Subcutaneous abdominal adipose tissue (tissue), 5 donors: ENCODE results near the gene TPPP.

Experiments
- H3K27ac ChIP-seq: one replicate; pipeline ENCODE4 v1.7.0; 2013; ENCODE audit warnings: low read depth, mild to moderate bottlenecking, inconsistent platforms, low read length, moderate library complexity
- H3K27me3 ChIP-seq, 5 donors: one replicate each; pipeline ENCODE4 v1.7.0; 2013; ENCODE audit warnings: low read length in 5 of 5, inconsistent platforms in 1 of 5; ENCODE audit not compliant: control insufficient read depth in 5 of 5, insufficient read depth in 4 of 5
- H3K36me3 ChIP-seq, 5 donors: one replicate each; pipeline ENCODE4 v1.7.0; 2013; ENCODE audit warnings: low read length in 5 of 5; ENCODE audit not compliant: control insufficient read depth in 5 of 5, insufficient read depth in 5 of 5
- H3K4me1 ChIP-seq, 5 donors: one replicate each; pipeline ENCODE4 v1.7.0; 2013; ENCODE audit warnings: low read length in 5 of 5, mild to moderate bottlenecking in 3 of 5, moderate library complexity in 1 of 5; ENCODE audit not compliant: control insufficient read depth in 5 of 5, insufficient read depth in 5 of 5
- H3K4me3 ChIP-seq, 5 donors: one replicate each; pipeline ENCODE4 v1.7.0; 2013; ENCODE audit warnings: low read length in 5 of 5, low read depth in 1 of 5
- H3K9ac ChIP-seq, 5 donors: one replicate each; pipeline ENCODE4 v1.7.0; 2013; ENCODE audit warnings: low read length in 5 of 5, mild to moderate bottlenecking in 4 of 5, moderate library complexity in 3 of 5
- H3K9me3 ChIP-seq, 5 donors: one replicate each; pipeline ENCODE4 v1.7.0; 2013; ENCODE audit warnings: low read length in 5 of 5; ENCODE audit not compliant: control insufficient read depth in 5 of 5
- donor health status: healthy.
- donor health status: healthy.
- donor health status: healthy.
- donor health status: healthy.
- donor health status: healthy.

TPPP gene

GRCh38 chr5:655406-655805 lies 37.7 kb downstream of the TPPP start:
- Histone ChIP-seq H3K36me3 (peaks cover 0 to 35% (median 12%) of the 10 kb centered on the region in 5 donors), H3K27ac (no peak overlapping the region), H3K9ac (no peak overlapping the region), H3K27me3 (no peaks in the 10 kb centered on the region), H3K9me3 (peaks cover 0 to 4% (median 0%) of the 10 kb centered on the region in 5 donors), H3K4me1 (no peaks in the 10 kb centered on the region), H3K4me3 (no peak overlapping the region)

- H3K27me3 ChIP-seq, result no peaks in the 10 kb centered on the region
- H3K9me3 ChIP-seq, result peaks cover 0 to 4% (median 0%) of the 10 kb centered on the region in 5 donors
- no peak overlapping the region for H3K9ac ChIP-seq
- H3K4me3 ChIP-seq, result no peak overlapping the region
- H3K4me1 ChIP-seq, result no peaks in the 10 kb centered on the region
- H3K27ac ChIP-seq, result no peak overlapping the region
- H3K36me3 ChIP-seq, result peaks cover 0 to 25% (median 11%) of the 10 kb centered on the region in 5 donors
These were observed 38.9 kb downstream of the TPPP start for GRCh38 chr5:654071-654778.

GRCh38 chr5:652773-653350 lies 40.3 kb downstream of the TPPP start:
- H3K4me3 ChIP-seq, result no peak overlapping the region
- H3K36me3 ChIP-seq, result peaks cover 0 to 22% (median 10%) of the 10 kb centered on the region in 5 donors
- peaks cover 0 to under 1% (median 0%) of the 10 kb centered on the region in 5 donors for H3K9me3 ChIP-seq
- no peak overlapping the region for H3K9ac ChIP-seq
- H3K27me3 ChIP-seq, result no peaks in the 10 kb centered on the region
- no peaks in the 10 kb centered on the region for H3K4me1 ChIP-seq
- H3K27ac ChIP-seq, result no peak overlapping the region

- Histone ChIP-seq H3K4me1 (no peaks in the 10 kb centered on the region), H3K27me3 (no peaks in the 10 kb centered on the region), H3K27ac (no peak overlapping the region), H3K36me3 (peaks cover 0 to 23% (median 8%) of the 10 kb centered on the region in 5 donors), H3K9me3 (no peaks in the 10 kb centered on the region), H3K9ac (no peak overlapping the region), H3K4me3 (no peak overlapping the region)
These were observed 41.1 kb downstream of the TPPP start for GRCh38 chr5:652023-652515.

GRCh38 chr5:651296-652022 lies 41.7 kb downstream of the TPPP start:
- no peaks in the 10 kb centered on the region for H3K27me3 ChIP-seq
- H3K4me1 ChIP-seq, result no peaks in the 10 kb centered on the region
- no peaks in the 10 kb centered on the region for H3K9me3 ChIP-seq
- H3K27ac ChIP-seq, result no peak overlapping the region
- no peak overlapping the region for H3K4me3 ChIP-seq
- H3K36me3 ChIP-seq, result peaks cover 0 to 29% (median 13%) of the 10 kb centered on the region in 5 donors
- H3K9ac ChIP-seq, result no peak overlapping the region

GRCh38 chr5:647727-648126 lies 45.4 kb downstream of the TPPP start:
- Histone ChIP-seq H3K27me3 (no peaks in the 10 kb centered on the region), H3K9ac (no peak overlapping the region), H3K36me3 (peaks cover 0 to 43% (median 17%) of the 10 kb centered on the region in 5 donors), H3K4me1 (no peaks in the 10 kb centered on the region), H3K9me3 (no peaks in the 10 kb centered on the region), H3K4me3 (no peak overlapping the region), H3K27ac (no peak overlapping the region)

GRCh38 chr5:647311-647710 lies 45.8 kb downstream of the TPPP start:
- no peak overlapping the region for H3K4me3 ChIP-seq
- no peaks in the 10 kb centered on the region for H3K9me3 ChIP-seq
- no peaks in the 10 kb centered on the region for H3K4me1 ChIP-seq
- H3K9ac ChIP-seq, result no peak overlapping the region
- no peaks in the 10 kb centered on the region for H3K27me3 ChIP-seq
- no peak overlapping the region for H3K27ac ChIP-seq
- peaks cover 0 to 44% (median 17%) of the 10 kb centered on the region in 5 donors for H3K36me3 ChIP-seq

- H3K4me1 ChIP-seq, result no peaks in the 10 kb centered on the region
- H3K36me3 ChIP-seq, result peaks cover 0 to 40% (median 17%) of the 10 kb centered on the region in 5 donors
- no peak overlapping the region for H3K4me3 ChIP-seq
- no peak overlapping the region for H3K9ac ChIP-seq
- H3K27ac ChIP-seq, result no peak overlapping the region
- H3K27me3 ChIP-seq, result no peaks in the 10 kb centered on the region
- no peaks in the 10 kb centered on the region for H3K9me3 ChIP-seq
These were observed 46.6 kb downstream of the TPPP start for GRCh38 chr5:646396-647201.

GRCh38 chr5:645421-645820 lies 47.7 kb downstream of the TPPP start:
- H3K36me3 ChIP-seq, result peaks cover 0 to 51% (median 27%) of the 10 kb centered on the region in 5 donors
- no peaks in the 10 kb centered on the region for H3K9me3 ChIP-seq
- no peak overlapping the region for H3K9ac ChIP-seq
- no peaks in the 10 kb centered on the region for H3K27me3 ChIP-seq
- H3K27ac ChIP-seq, result no peak overlapping the region
- H3K4me3 ChIP-seq, result no peak overlapping the region
- H3K4me1 ChIP-seq, result no peaks in the 10 kb centered on the region
